GM21528 (cell line): ENCODE measurements around the gene NXPH2.
"Not testable (repeated sequence)": the region's sequence is repeated elsewhere in the genome, so short reads cannot be mapped to it uniquely, and the experiment has no call there.

Experiments
- ATAC-seq: cut with Tn5 transposase; IDR thresholded peaks from one replicate; pipeline ENCODE4 v1.9.1; 2021; ENCODE audit warnings: mild to moderate bottlenecking, moderate library complexity; ENCODE audit not compliant: unreplicated experiment, low FRiP score

NXPH2 gene

GRCh38 chr2:138648606-138649005, 131.6 kb downstream of the NXPH2 start:
- ATAC-seq, result no peak

- not testable (repeated sequence) for ATAC-seq
These were observed 135.4 kb downstream of the NXPH2 start for GRCh38 chr2:138644776-138645175.

GRCh38 chr2:138640921-138641676, 139.1 kb downstream of the NXPH2 start:
- ATAC-seq, result no peak

GRCh38 chr2:138637686-138638085, 142.5 kb downstream of the NXPH2 start:
- no peak for ATAC-seq

- no peak for ATAC-seq
These were observed 143.1 kb downstream of the NXPH2 start for GRCh38 chr2:138637061-138637460.

- no peak for ATAC-seq
These were observed 147.1 kb downstream of the NXPH2 start for GRCh38 chr2:138633049-138633448.

GRCh38 chr2:138632066-138632620, 148.0 kb downstream of the NXPH2 start:
- ATAC-seq, result no peak

GRCh38 chr2:138630164-138630563, 150.0 kb downstream of the NXPH2 start:
- no peak for ATAC-seq

- no peak for ATAC-seq
These were observed 154.0 kb downstream of the NXPH2 start for GRCh38 chr2:138626148-138626547.

GRCh38 chr2:138622613-138623012, 157.6 kb downstream of the NXPH2 start:
- ATAC-seq, result no peak

- no peak for ATAC-seq
These were observed 159.1 kb downstream of the NXPH2 start for GRCh38 chr2:138621139-138621538.

GRCh38 chr2:138620431-138620830, 159.8 kb downstream of the NXPH2 start:
- no peak for ATAC-seq
